ENCODE results near the gene CLN5. TPM values are rescaled to one million over a fixed set of nuclear protein-coding genes. Genes with fewer than 3 reads are reported as not detected.
"Not testable (repeated sequence)": the region's sequence is repeated elsewhere in the genome, so short reads cannot be mapped to it uniquely, and the experiment has no call there.

The CLN5 gene
- total RNA-seq, 1 experiment from 2014 or later = 7.7 TPM

- Histone ChIP-seq H3K4me3 (ENCODE audit: low read length) (no peak overlapping the region), H3K36me3 (ENCODE audit: low read depth, low read length) (peaks cover 17% of the 10 kb centered on the region), H3K4me1 (ENCODE audit: insufficient read depth, low read length) (no peaks in the 10 kb centered on the region), H3K9ac (ENCODE audit: low read length) (no peak overlapping the region), H3K27ac (ENCODE audit: low read length) (no peak overlapping the region), H2AFZ (ENCODE audit: low read length) (no peak overlapping the region), H3K9me2 (replicated peaks; ENCODE audit: low read length) (no peaks in the 10 kb centered on the region), H3F3A (ENCODE audit: low read length, unreplicated experiment) (no peaks in the 10 kb centered on the region), H3K27me3 (ENCODE audit: low read length) (no peaks in the 10 kb centered on the region), H3K4me2 (ENCODE audit: low read length) (no peak overlapping the region), H3K79me2 (ENCODE audit: low read length) (no peaks in the 10 kb centered on the region), H4K20me1 (ENCODE audit: low read length) (no peaks in the 10 kb centered on the region), H3K9me3 (ENCODE audit: low read length) (no peaks in the 10 kb centered on the region)
- ATAC-seq (no peak), DNase-seq (no peak)
- POLR2A ChIA-PET (ENCODE audit: unreplicated experiment) = no interaction called here
- TF ChIP-seq CTCF (conservative IDR thresholded peaks at IDR 0.05; ENCODE audit: low read depth, low read length) (no peak), EZH2phosphoT487 (IDR thresholded peaks at IDR 0.05; ENCODE audit: borderline replicate concordance, low read length) (no peak), EZH2 (IDR thresholded peaks at IDR 0.05; ENCODE audit: low read length, unreplicated experiment) (no peak)
- intact Hi-C loops (cut with micrococcal nuclease) = loop anchor here (10.0 kb wide), 1 partner anchor 184 kb away; no protein-coding TSS in a partner anchor
- CTCF ChIA-PET = no interaction called here
- BruUV-seq (replicated peaks) = no TSS peak
Measured at GRCh38 chr13:77009011-77009410, 17.1 kb downstream of the CLN5 start.

- H3K27ac ChIP-seq (ENCODE audit: low read length); POLR2A ChIA-PET (ENCODE audit: unreplicated experiment); H4K20me1 ChIP-seq (ENCODE audit: low read length); BruUV-seq (replicated peaks); DNase-seq; H3K9me3 ChIP-seq (ENCODE audit: low read length); CTCF ChIA-PET; ATAC-seq; H3F3A ChIP-seq (ENCODE audit: low read length, unreplicated experiment); H3K9ac ChIP-seq (ENCODE audit: low read length); H3K4me1 ChIP-seq (ENCODE audit: insufficient read depth, low read length); H3K79me2 ChIP-seq (ENCODE audit: low read length); H3K9me2 ChIP-seq (replicated peaks; ENCODE audit: low read length); H3K4me3 ChIP-seq (ENCODE audit: low read length); H3K4me2 ChIP-seq (ENCODE audit: low read length); H3K27me3 ChIP-seq (ENCODE audit: low read length); H2AFZ ChIP-seq (ENCODE audit: low read length): not testable (repeated sequence)
- peaks cover 23% of the 10 kb centered on the region for H3K36me3 ChIP-seq (ENCODE audit: low read depth, low read length)
- intact Hi-C loops (cut with micrococcal nuclease) = loop anchor here (10.0 kb wide), 1 partner anchor 185 kb away; no protein-coding TSS in a partner anchor
Measured at GRCh38 chr13:77009719-77010118, 17.8 kb downstream of the CLN5 start.

- no TSS peak for BruUV-seq (replicated peaks)
- DNase-seq = no peak
- H3K27ac ChIP-seq (ENCODE audit: low read length) = no peak overlapping the region
- H3K27me3 ChIP-seq (ENCODE audit: low read length) = no peaks in the 10 kb centered on the region
- no peak overlapping the region for H2AFZ ChIP-seq (ENCODE audit: low read length)
- peaks cover 53% of the 10 kb centered on the region for H3K36me3 ChIP-seq (ENCODE audit: low read depth, low read length)
- POLR2A ChIA-PET (ENCODE audit: unreplicated experiment) = no interaction called here
- no peak overlapping the region for H3K4me2 ChIP-seq (ENCODE audit: low read length)
- CTCF ChIA-PET = no interaction called here
- no peaks in the 10 kb centered on the region for H3F3A ChIP-seq (ENCODE audit: low read length, unreplicated experiment)
- no peaks in the 10 kb centered on the region for H3K9me2 ChIP-seq (replicated peaks; ENCODE audit: low read length)
- TF ChIP-seq CTCF (conservative IDR thresholded peaks at IDR 0.05; ENCODE audit: low read depth, low read length) (no peak), EZH2 (IDR thresholded peaks at IDR 0.05; ENCODE audit: low read length, unreplicated experiment) (no peak), EZH2phosphoT487 (IDR thresholded peaks at IDR 0.05; ENCODE audit: borderline replicate concordance, low read length) (no peak)
- H4K20me1 ChIP-seq (ENCODE audit: low read length) = no peaks in the 10 kb centered on the region
- H3K4me1 ChIP-seq (ENCODE audit: insufficient read depth, low read length) = no peaks in the 10 kb centered on the region
- no peaks in the 10 kb centered on the region for H3K9me3 ChIP-seq (ENCODE audit: low read length)
- peaks cover 17% of the 10 kb centered on the region for H3K79me2 ChIP-seq (ENCODE audit: low read length)
- H3K4me3 ChIP-seq (ENCODE audit: low read length) = no peak overlapping the region
- no peak for ATAC-seq
- intact Hi-C loops (cut with micrococcal nuclease) = no loop called here
- no peak overlapping the region for H3K9ac ChIP-seq (ENCODE audit: low read length)
Measured at GRCh38 chr13:77013853-77014542, 22.1 kb downstream of the CLN5 start.

All from PC-3 (cell line).